ENCODE results near the gene FAM120B.

- TF ChIP-seq MAX (IDR thresholded peaks at IDR 0.05) = no peak
- no peak for TF ChIP-seq CTCF (IDR thresholded peaks at IDR 0.05 in 2 of 3, conservative IDR thresholded peaks at IDR 0.05 in 1 of 3; ENCODE audit: borderline replicate concordance in 1 of 3, insufficient read depth in 1 of 3, low read depth in 2 of 3, low read length in 2 of 3)
- no peak for TF ChIP-seq POLR2A (IDR thresholded peaks at IDR 0.05; ENCODE audit: borderline replicate concordance, extremely low read depth, insufficient read depth, insufficient read length)
- no peak for TF ChIP-seq ELF1 (IDR thresholded peaks at IDR 0.05; ENCODE audit: borderline replicate concordance, low read depth)
Measured at GRCh38 chr6:170294813-170295509, 11.6 kb upstream of the FAM120B start.

Measured in HCT116 (cell line).